Measurements from ENCODE around the gene HDAC9. TPM values are rescaled to one million over a fixed set of nuclear protein-coding genes. Genes with fewer than 3 reads are reported as not detected.
A peak's percentile ranks its signal among the peaks of the same experiment; 100 is the strongest.
"Not testable (repeated sequence)": the region's sequence is repeated elsewhere in the genome, so short reads cannot be mapped to it uniquely, and the experiment has no call there.

The HDAC9 gene
- total RNA-seq, 1 donor from 2014 or later, result 0.79 TPM

DNA sequence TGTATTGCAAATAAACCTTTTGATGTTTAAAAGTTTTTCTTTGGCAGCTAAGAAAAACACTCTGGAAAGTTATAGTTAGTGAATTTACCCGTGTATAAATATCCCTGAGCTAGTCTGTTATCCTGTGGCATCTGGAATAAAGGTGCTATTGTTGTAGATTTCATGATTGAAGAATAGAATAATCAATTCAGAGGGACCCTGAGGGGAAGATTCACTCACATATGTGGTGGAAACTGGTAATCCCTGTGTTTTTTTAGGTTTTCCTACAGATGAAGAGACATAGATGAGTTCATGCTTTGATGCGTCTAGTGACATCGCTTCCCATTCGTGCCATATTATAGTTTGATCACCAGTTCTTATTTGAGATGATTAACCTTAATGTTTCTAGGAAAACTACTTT lies 457.3 kb downstream of the HDAC9 start:
- DNase-seq (ENCODE audit: low read depth in 2 of 2), result no peak

- peak in 1 of 2 donors; percentile 5 for DNase-seq (ENCODE audit: low read depth in 2 of 2)
Measured at GRCh38 chr7:18958627-18959026, 463.1 kb downstream of the HDAC9 start.

DNA sequence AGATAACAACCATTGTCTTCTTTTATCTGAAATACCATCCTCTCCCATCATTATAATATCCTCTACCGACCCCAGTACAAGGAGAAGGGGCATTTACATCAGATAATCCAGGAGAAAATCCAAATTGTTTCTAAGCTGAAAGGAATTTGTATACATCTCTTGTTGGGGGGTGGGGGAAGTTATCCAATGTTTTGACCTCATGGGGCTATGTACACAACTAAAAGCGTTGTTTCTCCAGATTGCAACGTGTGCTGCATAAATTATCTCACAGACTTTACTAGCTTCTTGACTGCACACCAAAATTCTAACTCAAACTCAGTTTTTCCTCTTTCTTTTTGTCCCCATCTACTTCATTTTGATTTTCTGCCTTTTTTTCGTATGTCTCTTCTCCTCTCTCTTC lies 465.2 kb downstream of the HDAC9 start:
- no peak for DNase-seq (ENCODE audit: low read depth in 2 of 2)

DNA sequence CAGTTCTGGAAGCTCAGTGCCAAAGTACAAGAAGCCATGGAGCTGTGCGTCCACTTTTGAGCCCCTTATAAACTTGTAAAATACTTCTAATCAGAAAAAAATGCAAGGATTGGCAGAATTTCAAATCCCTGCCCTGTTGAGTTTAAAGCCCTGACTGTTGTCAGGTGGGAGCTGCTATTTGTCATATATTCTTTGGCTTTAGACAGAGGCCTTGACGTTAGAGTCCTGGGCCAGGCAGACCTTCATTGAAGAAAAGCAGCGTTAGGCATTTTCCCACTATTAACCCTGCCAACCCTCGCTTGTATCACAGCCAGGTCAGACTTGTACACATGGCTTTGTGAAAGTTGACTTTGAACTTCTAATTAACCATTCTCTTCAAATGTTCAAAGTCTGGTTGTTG lies 466.5 kb downstream of the HDAC9 start:
- DNase-seq (ENCODE audit: low read depth in 2 of 2), result no peak

DNA sequence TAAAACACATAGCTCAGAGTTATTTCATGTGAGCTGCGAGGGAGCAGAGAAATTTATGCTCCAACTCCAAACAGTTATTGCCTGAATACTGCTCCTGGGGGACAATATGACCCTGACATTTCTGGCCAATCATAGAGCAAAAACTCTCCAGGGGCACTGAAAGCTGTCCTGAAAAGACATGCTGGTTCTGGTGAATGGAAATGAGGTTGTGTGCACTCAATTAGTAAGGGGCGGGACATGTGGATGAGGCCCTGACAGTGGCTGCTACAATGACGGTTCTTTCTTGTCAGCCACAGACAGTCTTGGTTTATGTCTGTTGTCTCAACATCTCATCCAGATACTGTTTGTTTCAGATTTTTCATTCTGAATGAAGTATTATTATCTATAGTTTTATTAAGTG lies 470.1 kb downstream of the HDAC9 start:
- DNase-seq (ENCODE audit: low read depth in 2 of 2), result no peak

- not testable (repeated sequence) for DNase-seq (ENCODE audit: low read depth in 2 of 2)
Measured at GRCh38 chr7:18967755-18968154, 472.2 kb downstream of the HDAC9 start.

DNA sequence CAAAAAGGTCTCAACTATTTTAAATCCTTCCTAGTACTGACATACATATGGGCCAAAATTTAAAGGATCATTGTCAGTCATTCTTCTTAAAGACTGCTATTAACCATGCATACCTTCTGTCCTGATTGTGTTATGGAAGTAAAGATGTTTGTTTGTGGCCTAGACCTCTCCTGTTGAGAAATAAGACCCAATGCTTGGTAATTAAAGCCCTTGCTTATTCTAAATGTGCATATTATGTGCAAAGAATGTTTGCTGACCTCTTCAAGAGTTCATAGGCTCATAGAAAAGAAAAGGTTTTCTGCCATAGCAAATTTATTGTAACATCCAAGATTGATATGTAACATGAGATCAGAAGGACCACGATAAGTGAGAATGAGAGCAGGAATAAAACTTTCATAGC lies 476.3 kb downstream of the HDAC9 start:
- DNase-seq (ENCODE audit: low read depth in 2 of 2), result no peak

- no peak for DNase-seq (ENCODE audit: low read depth in 2 of 2)
Measured at GRCh38 chr7:18974803-18975202, 479.3 kb downstream of the HDAC9 start.

- DNase-seq (ENCODE audit: low read depth in 2 of 2), result no peak
Measured at GRCh38 chr7:18975276-18975675, 479.7 kb downstream of the HDAC9 start.

GRCh38 chr7:18975689-18976280 lies 480.2 kb downstream of the HDAC9 start:
- DNase-seq (ENCODE audit: low read depth in 2 of 2), result no peak

DNA sequence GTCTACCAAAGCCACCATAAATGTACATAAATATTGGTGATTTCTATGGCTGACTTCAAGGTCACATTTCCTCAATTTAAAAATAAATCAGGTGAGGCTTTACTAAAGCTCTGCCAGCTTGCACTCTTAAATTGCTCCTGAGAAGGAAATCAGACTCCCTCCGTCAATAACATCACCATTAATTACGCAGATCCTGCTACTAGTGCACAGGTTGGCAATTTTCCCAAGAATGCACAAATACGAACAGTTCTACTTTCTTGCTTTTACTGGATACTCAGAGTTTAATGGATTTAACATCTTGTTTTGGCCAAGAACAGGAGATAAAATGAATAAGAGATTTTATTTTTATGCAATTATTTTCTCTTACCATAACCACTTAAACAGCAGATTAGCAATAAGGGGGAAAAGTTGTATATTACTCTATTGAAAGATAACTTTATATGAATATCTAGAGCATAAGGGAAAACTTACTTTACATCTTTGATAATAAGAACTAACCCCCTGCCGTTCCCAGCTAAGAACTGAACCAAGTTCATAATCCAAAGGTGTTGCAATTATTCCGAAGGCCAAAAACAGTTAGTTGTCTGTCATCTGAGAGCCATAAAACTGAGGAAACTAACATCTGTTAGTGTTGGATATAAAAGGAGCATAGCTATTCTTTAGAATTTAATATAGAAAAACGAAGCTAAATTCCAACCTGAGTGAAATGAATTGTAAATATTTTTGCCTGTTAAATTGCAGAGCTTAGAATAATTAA lies 481.3 kb downstream of the HDAC9 start:
- DNase-seq (ENCODE audit: low read depth in 2 of 2), result peak in 1 of 2 donors; percentile 47

- peak; percentile 9 to 86 for DNase-seq (ENCODE audit: low read depth in 2 of 2)
Measured at GRCh38 chr7:18978108-18978495, 482.6 kb downstream of the HDAC9 start.

DNA sequence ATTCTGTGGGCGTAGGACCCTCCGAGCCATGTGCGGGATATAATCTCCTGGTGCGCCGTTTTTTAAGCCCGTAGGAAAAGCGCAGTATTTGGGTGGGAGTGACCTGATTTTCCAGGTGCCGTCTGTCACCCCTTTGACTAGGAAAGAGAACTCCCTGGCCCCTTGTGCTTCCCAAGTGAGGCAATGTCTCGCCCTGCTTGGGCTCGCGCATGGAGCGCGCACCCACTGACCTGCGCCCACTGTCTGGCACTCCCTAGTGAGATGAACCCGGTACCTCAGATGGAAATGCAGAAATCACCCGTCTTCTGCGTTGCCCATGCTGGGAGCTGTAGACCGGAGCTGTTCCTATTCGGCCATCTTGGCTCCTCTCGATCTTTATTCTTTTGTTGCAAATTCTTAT lies 495.2 kb downstream of the HDAC9 start:
- DNase-seq (ENCODE audit: low read depth in 2 of 2), result not testable (repeated sequence)

DNA sequence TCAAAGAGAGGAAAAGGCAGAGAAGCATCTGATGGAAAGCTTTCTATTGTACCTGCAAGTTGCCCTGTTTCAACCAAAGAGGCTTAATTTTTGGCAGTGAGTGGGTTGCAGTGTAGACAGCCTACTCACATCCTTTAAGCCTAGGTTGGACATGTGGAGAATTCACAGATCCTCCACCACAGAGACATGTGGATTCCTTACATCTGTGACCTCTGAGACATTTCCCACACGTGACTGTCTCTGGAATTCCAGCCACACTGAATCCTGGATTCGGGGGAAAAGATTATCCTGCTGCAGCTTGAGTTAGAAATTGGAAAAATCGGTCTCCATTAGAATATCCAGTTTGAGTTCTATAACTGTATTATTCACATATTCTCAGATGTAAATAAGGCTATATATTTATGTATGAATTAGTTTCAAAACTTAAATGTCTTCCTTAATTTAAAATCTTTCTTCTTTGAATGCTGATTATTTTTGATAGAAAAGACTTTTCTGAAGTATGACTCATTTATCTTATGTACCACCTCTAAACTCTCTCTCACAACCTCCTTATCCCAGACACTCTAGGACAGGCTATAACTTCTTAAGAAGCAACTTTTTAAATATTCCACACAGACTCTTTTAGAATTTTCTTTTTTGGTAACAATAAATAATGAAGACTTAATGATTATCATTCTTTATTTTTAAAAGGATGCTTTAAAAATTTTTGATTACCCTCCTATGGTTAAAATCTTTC lies 498.6 kb downstream of the HDAC9 start:
- peak in 1 of 2 donors; percentile 7 for DNase-seq (ENCODE audit: low read depth in 2 of 2)

DNA sequence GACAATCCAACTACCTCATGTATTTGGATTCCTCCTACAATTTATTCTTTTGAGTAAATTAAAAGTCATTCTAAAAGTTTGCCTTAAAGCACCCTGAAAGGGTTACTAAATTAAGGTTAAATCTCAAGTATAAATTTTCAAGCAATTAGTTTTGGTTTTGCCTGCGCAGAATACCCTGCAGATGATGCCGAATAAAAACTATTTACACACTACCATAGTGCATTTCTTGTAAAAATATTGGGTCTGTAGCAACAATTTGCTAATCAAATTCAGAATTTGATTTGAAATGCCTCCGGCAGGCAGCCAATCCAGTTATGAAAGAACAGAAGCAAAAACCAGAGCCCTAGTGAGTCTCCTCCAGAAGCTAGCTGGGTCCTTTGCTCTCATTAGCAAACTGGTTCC lies 499.7 kb downstream of the HDAC9 start:
- no peak for DNase-seq (ENCODE audit: low read depth in 2 of 2)

DNA sequence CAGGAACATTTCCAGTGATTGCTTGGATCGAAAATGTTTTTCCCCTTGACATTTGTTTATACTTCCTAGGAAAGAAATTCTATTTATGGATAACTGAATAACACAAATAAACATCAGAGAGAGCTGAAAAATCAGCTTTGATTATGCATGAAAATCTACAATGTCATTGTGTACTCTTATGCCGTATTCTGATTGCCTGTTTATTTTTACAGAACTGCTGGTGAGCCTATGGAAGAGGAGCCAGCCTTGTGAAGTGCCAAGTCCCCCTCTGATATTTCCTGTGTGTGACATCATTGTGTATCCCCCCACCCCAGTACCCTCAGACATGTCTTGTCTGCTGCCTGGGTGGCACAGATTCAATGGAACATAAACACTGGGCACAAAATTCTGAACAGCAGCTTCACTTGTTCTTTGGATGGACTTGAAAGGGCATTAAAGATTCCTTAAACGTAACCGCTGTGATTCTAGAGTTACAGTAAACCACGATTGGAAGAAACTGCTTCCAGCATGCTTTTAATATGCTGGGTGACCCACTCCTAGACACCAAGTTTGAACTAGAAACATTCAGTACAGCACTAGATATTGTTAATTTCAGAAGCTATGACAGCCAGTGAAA lies 500.4 kb downstream of the HDAC9 start:
- no peak for DNase-seq (ENCODE audit: low read depth in 2 of 2)

DNA sequence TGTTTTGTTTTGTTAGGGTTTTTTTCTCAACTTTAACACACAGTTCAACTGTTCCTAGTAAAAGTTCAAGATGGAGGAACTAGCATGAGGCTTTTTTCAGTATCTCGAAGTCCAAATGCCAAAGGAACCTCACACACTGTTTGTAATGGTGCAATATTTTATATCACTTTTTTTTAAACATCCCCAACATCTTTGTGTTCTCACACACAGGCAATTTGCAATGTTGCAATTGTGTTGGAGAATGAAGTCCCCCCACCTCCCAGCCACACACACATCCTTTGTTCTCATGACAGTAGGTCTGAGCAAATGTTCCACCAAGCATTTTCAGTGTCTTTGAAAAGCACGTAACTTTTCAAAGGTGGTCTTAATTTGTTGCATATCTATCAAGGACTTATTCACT lies 501.0 kb downstream of the HDAC9 start:
- DNase-seq (ENCODE audit: low read depth in 2 of 2), result no peak

DNA sequence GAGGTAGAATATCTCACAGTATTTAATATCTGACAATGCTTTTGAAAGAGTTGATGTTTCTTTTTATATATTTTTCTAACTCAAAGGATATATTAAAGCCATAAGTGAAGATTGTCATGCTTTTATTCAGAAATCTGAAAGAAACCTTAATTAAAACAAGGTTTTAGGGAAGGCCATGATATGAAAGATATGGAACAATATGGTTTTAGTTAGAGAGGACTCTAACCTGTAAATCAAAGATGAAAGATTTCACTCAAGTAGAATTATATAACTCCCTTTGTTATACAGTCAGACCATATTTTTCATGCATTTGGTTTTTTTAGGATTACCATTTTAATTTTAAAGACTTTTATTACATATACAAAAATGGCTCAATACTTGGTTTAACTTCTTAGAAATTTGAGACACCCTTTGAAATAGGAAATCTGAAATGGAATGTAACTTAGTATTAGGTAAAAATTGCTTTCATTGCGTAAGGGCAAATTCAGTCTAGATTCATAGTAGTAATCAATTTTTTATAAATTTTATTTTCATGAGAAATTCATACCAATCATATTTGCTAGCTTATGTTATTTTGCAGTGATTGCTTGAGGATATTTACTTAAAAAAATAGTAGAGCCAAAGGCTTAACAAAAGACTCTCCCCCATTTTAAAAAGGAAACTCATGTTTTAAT lies 502.1 kb downstream of the HDAC9 start:
- DNase-seq (ENCODE audit: low read depth in 2 of 2), result no peak

DNA sequence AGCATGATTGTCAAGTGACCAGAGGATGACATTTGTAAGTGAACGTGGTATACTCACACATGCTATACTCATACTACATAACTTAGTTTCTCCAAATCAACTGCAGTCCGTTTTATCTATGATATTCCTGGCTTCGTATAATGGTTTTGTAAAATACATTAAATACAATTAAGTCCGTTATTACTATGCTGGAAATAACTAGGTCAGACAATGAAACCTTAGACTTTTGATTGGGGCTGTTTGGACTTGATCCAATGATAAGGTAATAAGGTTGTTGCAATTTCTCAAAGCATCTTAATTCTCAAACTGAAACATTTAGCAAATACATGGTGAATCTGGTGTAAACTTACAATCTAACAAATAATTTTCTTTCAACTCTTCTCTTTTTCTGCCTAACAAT lies 504.9 kb downstream of the HDAC9 start:
- no peak for DNase-seq (ENCODE audit: low read depth in 2 of 2)

DNA sequence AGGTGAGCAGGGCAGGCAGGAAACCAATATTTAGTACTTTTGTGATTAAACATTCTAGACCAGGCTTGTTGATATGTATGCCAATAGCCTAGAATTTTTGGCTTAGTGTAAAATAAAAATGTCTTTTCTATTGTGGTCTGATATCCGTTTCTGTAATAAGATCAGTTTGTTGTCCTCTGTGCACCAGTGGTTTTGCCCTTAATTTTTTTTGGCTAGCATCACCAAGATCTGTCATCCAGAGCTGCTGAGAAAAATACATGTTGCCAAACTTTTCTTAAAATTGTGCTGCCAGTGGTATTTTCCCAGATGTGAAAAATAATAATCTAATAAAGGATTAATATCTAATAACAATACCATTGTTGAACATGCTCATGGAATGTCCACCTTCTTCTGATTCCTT lies 506.3 kb downstream of the HDAC9 start:
- DNase-seq (ENCODE audit: low read depth in 2 of 2), result no peak

DNA sequence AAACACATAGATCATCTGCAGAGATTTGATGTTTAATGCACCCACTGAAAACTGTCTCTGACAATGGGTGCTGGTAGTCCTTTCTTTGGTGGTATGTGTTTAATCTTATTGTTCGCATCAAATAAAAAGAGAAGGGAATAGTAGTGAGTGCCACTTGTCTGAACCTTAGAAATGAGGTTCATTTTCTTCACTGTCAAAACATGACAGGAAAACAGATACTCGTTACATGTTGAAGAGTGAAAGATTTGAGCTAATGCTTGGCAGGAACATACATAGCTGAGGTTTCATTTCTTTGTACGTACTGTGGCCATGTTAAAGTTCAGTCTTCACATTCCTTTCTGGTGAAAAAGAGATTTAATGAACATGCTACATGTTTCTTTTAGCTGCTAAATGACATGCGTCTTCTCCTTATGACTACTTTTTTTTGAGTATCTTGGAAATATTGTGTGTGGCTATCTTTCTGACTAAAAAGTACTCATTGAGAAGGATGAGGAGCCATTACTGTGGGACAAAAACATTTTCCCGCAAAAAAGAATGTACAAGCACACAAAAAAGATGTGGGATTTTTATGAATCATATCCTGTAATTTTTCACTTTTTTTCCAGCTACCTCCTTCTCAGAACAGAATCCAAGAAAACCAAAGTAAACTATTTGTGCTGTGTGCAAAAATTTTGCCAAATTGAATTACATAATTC lies 513.8 kb downstream of the HDAC9 start:
- no peak for DNase-seq (ENCODE audit: low read depth in 2 of 2)

Data from lung microvascular endothelial cell (primary cell).